Measurements from ENCODE around the gene IMPA2.
"Not testable (repeated sequence)": the region's sequence is repeated elsewhere in the genome, so short reads cannot be mapped to it uniquely, and the experiment has no call there.

IMPA2 gene

GRCh38 chr18:11963991-11964484 lies 17.3 kb upstream of the IMPA2 start:
- POLR2A ChIA-PET, result interaction anchor here (0.6 kb wide), 1 partner anchor 17 kb away, joined by 3 read pairs; the partner anchor contains the start of gene IMPA2
- CTCF ChIA-PET, result no interaction called here
- DNase-seq (ENCODE audit: extremely low spot score), result peak; percentile 18
- TF ChIP-seq ARNT (IDR thresholded peaks at IDR 0.05) (no peak), NFRKB (IDR thresholded peaks at IDR 0.05) (no peak), FOXK2 (IDR thresholded peaks at IDR 0.05) (no peak), L3MBTL2 (conservative IDR thresholded peaks at IDR 0.05) (no peak), SUZ12 (IDR thresholded peaks at IDR 0.05) (no peak), PKNOX1 (IDR thresholded peaks at IDR 0.05) (no peak)

- DNase-seq (ENCODE audit: extremely low spot score), result no peak
- CTCF ChIA-PET, result interaction anchor here (0.6 kb wide), 1 partner anchor 26 kb away, joined by 4 read pairs; no protein-coding TSS in a partner anchor
- TF ChIP-seq PKNOX1 (IDR thresholded peaks at IDR 0.05), result no peak
- TF ChIP-seq HDGF (IDR thresholded peaks at IDR 0.05; ENCODE audit: borderline replicate concordance), result no peak
- TF ChIP-seq ELF4 (IDR thresholded peaks at IDR 0.05), result no peak
- TF ChIP-seq FOXK2 (IDR thresholded peaks at IDR 0.05), result no peak
- POLR2A ChIA-PET, result no interaction called here
Observed at GRCh38 chr18:11969904-11970835, 11.1 kb upstream of the IMPA2 start.

GRCh38 chr18:11970836-11971226 lies 10.5 kb upstream of the IMPA2 start:
- CTCF ChIA-PET; POLR2A ChIA-PET; DNase-seq (ENCODE audit: extremely low spot score): not testable (repeated sequence)

GRCh38 chr18:11972371-11973174 lies 8.7 kb upstream of the IMPA2 start:
- ChIA-PET POLR2A (no interaction called here), CTCF (no interaction called here)
- DNase-seq (ENCODE audit: extremely low spot score), result no peak
- TF ChIP-seq LEF1 (IDR thresholded peaks at IDR 0.05; ENCODE audit: borderline replicate concordance), result no peak
- no peak for TF ChIP-seq PKNOX1 (IDR thresholded peaks at IDR 0.05)
- no peak for TF ChIP-seq SUZ12 (IDR thresholded peaks at IDR 0.05)
- TF ChIP-seq NFRKB (IDR thresholded peaks at IDR 0.05), result no peak

GRCh38 chr18:11974741-11975325 lies 6.5 kb upstream of the IMPA2 start:
- DNase-seq (ENCODE audit: extremely low spot score), result no peak
- TF ChIP-seq SP1 (IDR thresholded peaks at IDR 0.05) (no peak), CTBP1 (IDR thresholded peaks at IDR 0.05; ENCODE audit: borderline replicate concordance) (no peak), SUZ12 (IDR thresholded peaks at IDR 0.05) (no peak)
- CTCF ChIA-PET, result interaction anchor here (1.2 kb wide), 1 partner anchor 12 kb away, joined by 6 read pairs; no protein-coding TSS in a partner anchor
- POLR2A ChIA-PET, result no interaction called here

GRCh38 chr18:11975723-11976122 lies 5.6 kb upstream of the IMPA2 start:
- ChIA-PET POLR2A (no interaction called here), CTCF (interaction anchor here (0.5 to 1.2 kb wide), 2 partner anchors 11 to 352 kb away, joined by 3 to 6 read pairs; no protein-coding TSS in a partner anchor)
- no peak for DNase-seq (ENCODE audit: extremely low spot score)
- TF ChIP-seq SUZ12 (IDR thresholded peaks at IDR 0.05) (no peak), TARDBP (IDR thresholded peaks at IDR 0.05) (no peak), PKNOX1 (IDR thresholded peaks at IDR 0.05) (no peak), ELF4 (IDR thresholded peaks at IDR 0.05) (no peak), CTBP1 (IDR thresholded peaks at IDR 0.05; ENCODE audit: borderline replicate concordance) (no peak), ARNT (IDR thresholded peaks at IDR 0.05) (no peak), SP1 (IDR thresholded peaks at IDR 0.05) (no peak), FOXK2 (IDR thresholded peaks at IDR 0.05) (no peak), NFRKB (IDR thresholded peaks at IDR 0.05) (no peak), ZNF384 (IDR thresholded peaks at IDR 0.05) (no peak), FOXA1 (IDR thresholded peaks at IDR 0.05) (no peak), LEF1 (IDR thresholded peaks at IDR 0.05; ENCODE audit: borderline replicate concordance) (no peak), FOXM1 (IDR thresholded peaks at IDR 0.05; ENCODE audit: borderline replicate concordance) (no peak), BHLHE40 (IDR thresholded peaks at IDR 0.05; ENCODE audit: borderline replicate concordance) (no peak), HDGF (IDR thresholded peaks at IDR 0.05; ENCODE audit: borderline replicate concordance) (no peak), L3MBTL2 (conservative IDR thresholded peaks at IDR 0.05) (no peak)

Measured in HEK293T (cell line).